NB4 (cell line): Measurements from ENCODE around the gene MMP27.

Experiments used
- POLR2A ChIP-seq: IDR thresholded peaks from 2 replicates; pipeline ENCODE4 v1.6.1; 2011; ENCODE audit warnings: mild to moderate bottlenecking; ENCODE audit not compliant: insufficient read length; ENCODE audit errors: extremely low read depth
- TF ChIP-seq, protein P1 (sequence below): IDR thresholded peaks from one replicate; pipeline ENCODE4 v1.5.1; 2012; ENCODE audit warnings: low read depth, low read length
- TF ChIP-seq, protein P2 (sequence below): IDR thresholded peaks from 2 replicates; pipeline ENCODE4 v1.6.1; 2011; ENCODE audit warnings: low read depth, low read length

DNA sequence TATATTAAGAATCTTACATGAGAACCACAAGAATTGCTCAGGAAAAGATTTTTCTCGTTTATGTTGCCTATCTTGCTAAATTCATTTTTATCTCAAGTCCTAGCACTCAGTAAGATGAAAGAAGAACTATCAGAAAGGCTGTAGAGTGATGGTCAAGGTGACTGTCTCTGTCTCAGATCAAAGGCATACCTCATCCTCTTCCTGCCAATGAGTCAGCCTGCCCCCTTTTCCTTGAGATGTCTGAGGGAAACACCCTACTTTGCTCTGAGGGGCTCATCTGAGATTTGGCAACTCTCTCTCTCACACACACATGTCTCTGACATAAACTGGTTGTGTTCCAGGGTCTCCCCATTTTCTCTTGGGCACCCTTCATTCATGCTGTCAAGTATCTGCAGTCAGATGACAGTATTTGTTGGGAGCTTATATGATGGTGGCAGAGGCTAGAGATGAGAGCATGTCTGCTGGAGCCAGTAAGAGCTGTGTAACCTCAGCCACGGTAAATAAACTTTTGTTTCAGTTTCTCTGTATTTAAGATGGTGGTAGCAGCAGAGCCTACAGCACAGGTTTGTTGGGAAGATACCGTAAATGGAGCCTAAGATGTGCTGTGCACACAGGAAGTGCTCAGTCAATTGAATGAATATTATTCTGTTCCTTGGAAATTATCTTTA is 1.6 kb downstream of the MMP27 start:
- TF ChIP-seq, protein P1, sequence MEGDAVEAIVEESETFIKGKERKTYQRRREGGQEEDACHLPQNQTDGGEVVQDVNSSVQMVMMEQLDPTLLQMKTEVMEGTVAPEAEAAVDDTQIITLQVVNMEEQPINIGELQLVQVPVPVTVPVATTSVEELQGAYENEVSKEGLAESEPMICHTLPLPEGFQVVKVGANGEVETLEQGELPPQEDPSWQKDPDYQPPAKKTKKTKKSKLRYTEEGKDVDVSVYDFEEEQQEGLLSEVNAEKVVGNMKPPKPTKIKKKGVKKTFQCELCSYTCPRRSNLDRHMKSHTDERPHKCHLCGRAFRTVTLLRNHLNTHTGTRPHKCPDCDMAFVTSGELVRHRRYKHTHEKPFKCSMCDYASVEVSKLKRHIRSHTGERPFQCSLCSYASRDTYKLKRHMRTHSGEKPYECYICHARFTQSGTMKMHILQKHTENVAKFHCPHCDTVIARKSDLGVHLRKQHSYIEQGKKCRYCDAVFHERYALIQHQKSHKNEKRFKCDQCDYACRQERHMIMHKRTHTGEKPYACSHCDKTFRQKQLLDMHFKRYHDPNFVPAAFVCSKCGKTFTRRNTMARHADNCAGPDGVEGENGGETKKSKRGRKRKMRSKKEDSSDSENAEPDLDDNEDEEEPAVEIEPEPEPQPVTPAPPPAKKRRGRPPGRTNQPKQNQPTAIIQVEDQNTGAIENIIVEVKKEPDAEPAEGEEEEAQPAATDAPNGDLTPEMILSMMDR: no peak
- no peak for TF ChIP-seq POLR2A
- TF ChIP-seq, protein P2, sequence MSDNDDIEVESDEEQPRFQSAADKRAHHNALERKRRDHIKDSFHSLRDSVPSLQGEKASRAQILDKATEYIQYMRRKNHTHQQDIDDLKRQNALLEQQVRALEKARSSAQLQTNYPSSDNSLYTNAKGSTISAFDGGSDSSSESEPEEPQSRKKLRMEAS: no peak
